Activated effector memory CD4-positive, alpha-beta T cell treated with Interleukin-2 at 50 U/mL for 16 hours (primary cell): ENCODE results near the gene ELL2.

Experiments
- DNase-seq: peaks from one replicate; pipeline ENCODE4 v3.0.0-alpha.2; 2020

Gene ELL2

DNA sequence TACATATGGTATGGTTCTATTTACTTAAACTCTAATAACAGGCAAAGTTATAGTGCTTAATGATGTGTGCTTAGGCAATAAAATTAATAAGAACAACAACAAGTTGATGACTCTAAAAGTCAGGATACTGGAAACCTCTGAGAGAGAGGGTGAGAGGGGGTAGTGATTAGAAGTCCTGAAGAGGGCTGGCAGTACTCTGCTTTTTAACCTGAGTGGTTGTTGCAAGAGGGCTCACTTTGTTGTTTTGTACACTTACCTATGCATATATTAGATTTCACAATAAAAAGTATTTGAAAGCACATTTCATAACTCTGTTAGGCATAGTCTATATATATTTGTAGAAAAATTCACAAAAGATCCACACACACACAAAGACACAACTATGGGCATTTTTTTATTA, 21.4 kb upstream of the ELL2 start:
- no peak for DNase-seq

DNA sequence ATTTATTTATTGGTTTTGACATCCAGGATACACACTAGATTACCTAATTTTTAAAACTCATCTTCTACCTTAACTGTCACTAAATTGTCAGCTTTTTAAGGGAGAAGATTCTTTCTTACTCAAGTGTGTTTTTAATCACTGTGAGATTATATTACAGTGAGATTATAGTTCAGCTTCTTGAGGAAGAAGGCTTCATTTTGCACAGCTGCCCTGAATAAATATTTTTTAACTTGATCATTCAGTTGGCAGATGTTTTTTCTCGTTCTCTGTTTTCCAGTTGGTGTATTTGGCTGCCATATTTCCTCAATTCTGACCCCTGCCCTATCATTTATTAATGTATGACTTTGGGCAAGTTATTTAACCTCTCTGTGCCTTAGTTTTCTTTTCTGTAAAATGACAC, 15.0 kb upstream of the ELL2 start:
- DNase-seq, result no peak

DNA sequence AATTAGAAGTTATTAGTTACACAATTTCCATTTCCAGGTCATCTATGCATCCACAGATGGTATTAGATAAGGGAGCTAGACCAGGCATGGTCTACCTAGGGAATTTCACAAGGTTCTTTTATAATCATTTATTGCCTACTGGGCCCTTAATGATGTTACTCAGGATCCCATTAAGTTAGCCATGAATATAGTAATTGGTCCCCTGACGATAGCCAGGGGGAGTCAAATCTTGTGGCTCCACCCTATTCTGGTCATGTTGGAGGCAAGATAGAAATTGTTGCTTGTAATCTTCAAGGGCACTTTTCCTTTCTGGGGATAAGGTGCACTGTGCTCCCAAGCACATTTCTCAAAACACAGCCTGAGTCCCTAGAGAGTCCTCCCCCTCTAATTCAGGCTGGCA, 14.1 kb upstream of the ELL2 start:
- DNase-seq, result no peak

DNA sequence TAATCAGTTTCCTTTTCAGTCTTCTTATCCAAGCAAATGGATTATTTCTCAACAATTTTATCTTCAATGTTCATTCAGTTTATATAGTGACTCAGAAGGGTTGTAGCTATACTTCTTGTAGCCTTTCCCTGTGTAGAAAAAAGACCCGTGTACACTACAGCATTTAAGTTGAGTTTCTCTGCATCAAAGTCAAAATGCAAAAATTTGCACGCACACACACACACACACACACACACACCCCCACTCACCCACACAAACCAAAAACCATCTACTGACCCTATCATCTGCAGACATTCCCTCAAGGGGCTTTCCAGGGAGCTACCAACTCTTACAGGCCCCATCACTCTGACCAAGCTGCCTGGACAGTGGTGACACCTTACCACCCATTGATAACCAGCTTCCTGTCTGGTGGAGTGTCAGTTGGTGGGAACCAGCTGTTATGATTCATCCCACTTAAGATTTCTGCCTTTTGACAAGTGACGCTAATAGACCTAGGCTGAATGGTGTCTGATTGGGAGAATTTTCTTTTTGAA, 12.2 kb upstream of the ELL2 start:
- no peak for DNase-seq

DNA sequence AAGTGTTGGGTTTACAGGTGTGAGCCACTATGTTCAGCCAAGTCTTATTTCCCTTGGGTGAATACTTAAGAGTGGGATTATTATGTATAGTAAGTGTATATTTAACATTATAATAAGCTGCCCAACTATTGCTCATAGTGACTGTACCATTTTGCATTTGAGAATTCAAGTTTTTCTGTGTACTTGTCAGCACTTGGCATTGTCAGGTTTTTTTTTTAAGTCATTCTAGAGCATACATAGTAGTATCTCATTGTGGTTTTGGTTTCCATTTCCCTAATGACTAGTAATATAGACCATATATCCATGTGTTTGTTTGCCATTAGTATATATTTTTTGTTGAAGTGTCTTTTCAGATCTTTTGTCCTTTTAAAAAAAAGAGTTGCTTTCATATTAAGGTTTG, 10.5 kb upstream of the ELL2 start:
- DNase-seq, result no peak

DNA sequence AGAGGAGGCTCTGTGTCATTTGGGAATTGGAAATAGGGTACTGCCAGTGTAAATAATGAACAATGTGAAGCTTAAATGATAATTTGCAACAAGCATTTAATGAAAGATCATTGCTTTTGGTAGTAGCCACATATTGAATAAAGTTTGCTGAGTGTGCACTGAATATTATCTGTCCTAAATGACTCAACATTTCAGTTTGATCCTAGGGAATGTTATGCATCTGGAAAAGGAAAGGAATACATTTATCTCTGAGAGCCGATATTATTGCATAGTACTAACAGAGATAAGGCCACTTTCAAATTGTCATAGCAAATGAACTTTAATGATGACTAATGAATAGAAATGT, 8.7 kb upstream of the ELL2 start:
- no peak for DNase-seq

DNA sequence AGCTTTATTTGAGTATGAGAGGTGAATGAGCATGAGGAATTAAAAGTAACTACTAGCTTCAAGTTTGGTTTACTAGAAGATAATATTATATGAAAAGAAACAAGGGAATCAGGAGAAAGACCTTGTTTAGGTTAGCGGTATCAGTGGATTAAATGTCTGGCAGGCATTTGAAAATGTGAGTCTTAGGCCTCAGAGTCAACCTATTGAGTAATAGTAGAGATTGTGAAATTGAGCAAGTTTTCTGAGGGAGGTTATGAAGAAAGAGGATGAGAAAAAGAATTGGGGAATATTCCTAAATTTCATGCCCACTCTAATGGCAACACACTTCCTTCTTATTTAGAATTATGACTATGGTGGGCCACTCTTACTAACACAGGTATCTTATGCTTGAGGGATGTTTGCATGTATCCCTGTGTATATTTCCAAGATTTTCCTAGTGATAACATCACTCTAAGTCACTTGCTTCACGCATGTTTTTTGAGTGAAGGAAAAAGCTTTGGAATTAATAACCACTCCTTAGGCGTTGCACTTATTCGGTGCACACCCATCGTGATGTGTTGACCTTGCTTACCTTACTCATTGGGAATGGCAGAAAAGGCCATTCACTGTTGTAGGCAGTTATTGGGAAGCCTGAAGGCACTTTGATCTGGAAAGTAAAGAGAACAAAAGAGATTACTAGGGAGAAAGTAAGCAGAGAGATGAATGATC, 8.2 kb upstream of the ELL2 start:
- no peak for DNase-seq

DNA sequence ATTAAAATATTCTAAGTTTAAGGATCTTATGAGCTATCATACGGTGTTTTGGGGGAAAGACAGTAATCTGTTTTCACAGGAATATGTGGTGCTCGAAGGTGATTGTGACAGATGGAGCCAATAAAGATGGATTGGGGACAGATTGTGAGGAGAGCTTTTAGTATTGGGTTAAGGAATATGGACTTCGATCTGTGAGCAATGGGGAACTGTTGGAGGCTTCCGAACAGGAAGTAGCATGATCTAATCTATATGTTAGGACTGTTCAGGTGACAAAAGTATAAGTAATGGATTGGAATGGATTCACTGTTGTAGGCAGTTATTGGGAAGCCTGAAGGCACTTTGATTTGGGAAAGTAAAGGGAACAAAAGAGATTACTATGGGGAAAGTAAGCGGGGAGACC, 7.4 kb upstream of the ELL2 start:
- no peak for DNase-seq

DNA sequence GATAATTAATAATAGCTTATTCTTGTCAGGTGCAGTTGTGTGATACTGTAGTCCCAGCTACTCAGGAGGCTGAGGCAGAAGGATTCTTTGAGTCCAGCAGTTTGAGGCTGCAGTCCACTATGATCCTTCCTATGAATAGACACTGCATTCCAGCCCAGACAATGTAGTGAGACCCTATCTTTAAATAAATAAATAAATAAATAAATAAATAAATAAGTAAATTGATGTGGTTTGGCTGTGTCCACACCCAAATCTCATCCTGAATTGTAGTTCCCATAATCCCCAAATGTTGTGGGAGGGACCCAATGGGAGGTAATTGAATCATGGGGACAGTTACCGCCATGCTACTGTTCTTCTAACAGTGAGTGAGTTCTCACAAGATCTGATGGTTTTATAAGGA, 5.6 kb upstream of the ELL2 start:
- DNase-seq, result no peak

DNA sequence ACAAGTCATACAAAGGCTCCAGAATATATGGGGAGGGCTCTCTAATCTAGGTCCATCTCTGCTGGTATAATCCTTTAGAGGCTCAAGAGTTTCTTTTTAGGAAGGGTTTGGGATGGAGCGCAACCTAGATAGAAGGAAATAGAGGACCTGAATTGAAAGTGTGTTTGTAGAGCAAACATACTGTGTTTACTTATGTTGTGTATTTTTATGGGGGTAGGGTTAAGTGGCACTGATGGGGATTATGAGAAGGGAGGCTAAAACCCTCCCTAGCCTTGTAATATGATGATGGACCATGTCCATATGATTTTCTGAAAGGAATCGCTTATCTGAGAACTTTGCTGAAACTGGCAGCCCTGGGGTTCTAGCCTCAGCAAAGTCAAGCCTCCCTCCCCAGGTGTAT, 4.4 kb upstream of the ELL2 start:
- DNase-seq, result no peak

DNA sequence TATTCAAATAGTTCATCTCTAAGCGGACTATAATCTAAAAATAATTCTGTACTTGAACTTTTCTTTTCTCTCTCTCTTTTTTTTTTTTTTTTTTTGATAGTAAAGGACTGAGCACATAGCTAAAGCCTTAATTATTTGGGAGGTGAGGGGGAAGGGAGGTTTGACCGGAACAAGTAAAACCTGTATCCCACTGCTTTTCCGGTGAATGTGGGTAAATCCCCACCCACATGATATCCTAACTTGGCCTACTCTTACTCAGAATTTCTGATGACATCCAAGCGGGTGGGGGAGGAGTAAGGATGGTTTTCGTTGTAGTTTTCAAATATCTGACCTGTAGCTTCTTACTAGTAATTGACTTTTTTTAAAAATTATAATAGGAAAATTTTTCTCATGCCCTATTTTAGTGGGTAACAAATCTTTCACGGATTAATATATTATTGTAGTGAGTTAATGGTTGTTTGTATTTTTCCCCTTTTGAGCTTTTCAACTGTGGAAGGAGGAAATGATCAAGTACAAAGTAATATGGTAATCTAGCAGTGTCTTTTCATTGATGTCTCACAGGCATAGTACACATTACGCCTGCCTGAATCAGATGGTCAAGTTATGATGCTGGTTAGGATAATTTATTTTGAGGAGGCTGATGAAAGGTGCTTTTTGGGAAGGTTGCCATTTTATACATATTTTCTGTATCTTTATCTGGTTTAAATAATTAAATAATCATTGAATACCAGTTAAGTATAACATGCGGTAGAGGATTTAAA, 2.2 kb upstream of the ELL2 start:
- no peak for DNase-seq

DNA sequence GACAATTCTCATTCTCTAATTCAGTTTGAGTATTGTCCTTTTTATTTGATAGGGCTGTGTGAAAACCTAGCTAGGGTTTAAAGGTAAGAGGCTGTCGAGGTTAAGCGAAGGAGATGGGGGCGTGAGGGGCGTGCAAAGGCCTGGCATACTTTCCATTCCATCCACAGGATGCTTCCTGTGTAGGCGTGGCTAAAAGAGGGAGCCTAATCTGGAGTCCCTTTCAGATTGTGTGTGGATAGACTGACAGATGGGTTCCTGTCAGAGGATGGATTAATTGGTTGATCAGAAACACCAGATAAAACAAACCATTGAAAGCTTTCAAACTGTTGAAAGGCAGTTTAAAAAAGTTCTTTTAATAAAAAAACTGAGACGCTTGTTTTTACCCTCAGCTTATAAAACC, 1.1 kb upstream of the ELL2 start:
- no peak for DNase-seq

DNA sequence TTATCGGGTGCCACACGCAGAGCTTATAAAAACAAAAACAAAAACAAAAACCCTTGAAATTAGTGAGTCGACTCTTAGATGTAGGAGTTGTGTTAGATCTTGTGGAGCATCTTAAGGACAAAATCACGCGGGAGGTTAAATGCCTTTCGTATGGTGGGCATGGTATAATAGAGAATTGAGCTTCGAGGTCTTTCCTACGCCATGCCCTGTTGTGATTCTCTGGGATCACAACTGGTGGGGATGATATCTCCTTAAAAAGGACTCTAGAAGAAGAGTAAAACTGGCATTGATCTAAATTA, 773 bp upstream of the ELL2 start:
- DNase-seq, result no peak

DNA sequence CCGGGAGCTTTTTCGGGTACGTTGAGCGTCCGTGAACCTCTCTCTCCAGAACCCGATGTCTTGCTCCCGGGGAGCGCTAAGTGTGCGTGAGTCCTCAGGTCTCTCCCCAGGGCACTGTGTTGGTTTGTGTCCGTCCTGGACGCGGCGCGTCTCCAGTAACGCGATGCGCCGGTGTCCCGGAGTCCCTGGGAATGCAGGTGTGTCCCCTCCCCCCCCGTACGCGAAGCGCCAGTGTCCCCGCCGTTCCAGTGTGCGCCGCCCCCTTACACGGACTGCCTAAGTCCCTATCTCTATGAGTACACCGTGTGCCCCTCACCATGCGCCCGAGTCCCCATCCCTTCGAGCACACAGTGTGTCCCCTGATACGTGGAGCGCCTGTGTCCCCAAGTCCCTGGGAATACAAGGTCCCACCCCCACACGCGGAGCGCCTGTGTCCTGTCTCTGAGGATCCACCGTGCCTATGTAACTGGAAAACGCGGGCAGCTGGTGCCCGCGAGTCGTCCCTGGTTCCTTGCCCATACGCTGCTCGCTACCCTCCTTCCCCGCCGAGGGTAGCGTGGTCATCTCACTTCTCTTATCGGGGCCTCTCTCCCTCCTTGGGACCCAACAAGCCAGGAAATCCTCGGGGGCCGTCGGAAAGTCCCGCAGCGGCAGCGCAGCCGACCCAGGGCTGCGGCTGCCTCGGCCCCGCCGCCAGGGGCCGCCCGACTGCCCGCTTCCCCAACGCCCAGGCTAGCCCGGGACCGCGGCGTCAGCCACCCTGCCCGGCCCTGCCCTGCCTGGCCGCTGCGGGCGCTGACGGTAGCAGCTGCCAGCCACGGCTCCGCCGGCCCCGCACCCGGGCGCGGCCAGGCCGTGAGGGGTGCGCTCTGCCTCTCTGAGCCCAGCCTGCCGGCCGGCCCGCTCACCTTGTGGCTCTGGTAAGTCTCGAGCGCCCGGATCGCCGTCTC, 709 bp downstream of the ELL2 start:
- DNase-seq, result peak; percentile 60

DNA sequence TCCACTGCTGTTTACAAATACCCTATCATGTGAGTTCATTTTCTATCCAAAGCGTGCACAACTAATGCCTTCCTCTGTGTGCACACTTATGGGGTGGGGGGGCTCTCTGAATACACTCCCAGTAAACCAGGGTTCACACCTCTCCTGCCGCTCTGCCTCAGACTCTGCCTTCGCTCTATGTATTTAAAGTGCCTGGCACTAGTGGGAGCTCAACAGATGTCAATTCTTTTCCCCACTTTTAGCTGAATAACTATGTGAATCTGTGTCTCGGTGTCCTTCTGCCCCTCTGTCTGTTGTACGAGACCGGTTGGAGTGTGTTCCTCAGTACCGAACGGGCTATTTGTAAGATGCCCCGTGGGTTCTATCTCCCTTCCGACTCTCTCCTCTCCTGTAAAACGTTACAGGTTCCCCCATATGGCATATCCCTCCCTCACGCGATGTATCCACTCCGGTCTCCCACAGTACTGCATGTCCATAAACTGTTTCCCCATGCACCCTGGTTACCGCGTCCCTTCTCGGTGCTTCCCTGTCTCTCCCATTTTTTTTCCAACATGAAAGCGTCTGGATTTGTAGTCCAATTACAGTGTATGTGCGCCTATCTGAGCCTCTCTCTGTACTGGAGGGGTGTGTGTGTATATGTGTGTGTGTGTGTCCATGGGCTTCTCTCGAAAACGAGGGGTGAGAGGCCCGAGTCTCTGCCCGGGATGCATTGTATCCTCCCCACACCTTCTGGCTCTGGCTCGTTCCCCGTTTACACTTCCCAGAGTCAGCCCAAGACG, 1.6 kb downstream of the ELL2 start:
- DNase-seq, result no peak

DNA sequence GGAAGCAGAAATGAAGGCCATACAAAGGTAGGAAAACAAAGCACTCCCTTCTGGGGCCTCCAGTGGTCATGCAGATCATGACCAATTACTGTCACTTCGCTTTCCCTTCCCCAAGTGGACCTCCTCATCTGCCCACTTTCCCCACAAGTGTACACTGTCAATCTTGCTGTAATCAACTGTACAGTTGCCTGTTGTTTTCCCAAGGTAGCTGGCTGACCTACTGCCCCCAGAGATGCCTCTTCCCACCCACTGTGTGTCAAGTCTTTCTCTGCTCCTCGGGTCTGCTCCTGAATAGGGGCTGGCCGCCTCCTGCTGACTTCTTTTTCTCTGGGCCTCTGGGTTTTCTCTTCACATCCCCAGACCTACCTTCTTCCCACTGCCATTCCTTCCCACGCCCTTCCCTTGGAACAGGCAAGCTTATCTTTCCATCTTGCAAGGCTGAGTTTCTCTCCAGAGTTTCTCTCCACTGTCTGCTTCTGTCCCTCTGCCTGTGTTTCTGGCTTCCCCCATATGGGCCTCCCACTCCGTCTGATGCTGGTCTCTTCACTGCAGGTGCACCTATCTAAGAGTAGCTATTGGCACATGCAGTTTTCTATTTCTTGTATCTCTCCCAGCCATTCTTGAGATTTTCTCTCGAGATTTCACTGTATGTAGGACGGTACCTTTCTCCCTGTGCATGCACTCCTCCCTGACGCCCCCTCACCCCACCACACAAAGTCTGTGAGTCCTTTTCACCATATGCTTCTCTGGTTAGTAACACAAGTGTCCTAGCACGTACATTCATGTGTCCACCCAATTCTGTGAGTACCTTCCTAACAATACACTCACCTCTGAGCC, 2.4 kb downstream of the ELL2 start:
- no peak for DNase-seq

DNA sequence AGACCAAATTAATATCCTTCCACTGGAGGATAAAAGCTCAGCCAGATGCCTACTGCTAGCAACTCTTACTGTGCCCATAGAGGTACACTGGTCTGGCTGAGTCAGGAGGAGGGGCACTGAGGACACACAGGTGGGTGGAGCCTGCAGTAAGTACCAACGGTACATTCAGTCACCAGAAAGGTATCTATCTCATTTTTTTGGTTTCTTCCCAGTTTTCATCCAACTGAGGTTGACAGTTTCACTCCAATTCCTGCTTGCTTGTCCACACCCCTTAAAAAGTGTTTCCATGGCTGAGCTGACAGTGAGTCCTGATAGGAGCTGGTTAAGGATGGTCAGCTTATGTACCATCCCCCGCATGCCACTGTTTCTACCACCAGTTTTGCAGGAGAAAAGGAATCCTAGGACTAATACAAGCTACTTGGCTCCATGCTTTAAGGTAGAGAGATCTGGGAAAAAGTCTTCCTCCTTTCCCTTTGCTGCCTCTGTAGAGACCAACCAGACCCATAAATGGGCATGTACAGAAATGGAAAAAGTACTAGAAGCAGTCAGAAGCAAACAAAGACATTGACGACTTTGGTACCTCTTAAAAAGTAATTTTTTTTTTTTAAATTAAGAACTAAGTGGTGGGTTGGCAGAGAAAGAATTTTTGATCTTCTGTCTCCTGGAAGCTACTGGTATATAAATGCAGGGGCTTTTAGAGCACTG, 3.2 kb downstream of the ELL2 start:
- DNase-seq, result no peak

DNA sequence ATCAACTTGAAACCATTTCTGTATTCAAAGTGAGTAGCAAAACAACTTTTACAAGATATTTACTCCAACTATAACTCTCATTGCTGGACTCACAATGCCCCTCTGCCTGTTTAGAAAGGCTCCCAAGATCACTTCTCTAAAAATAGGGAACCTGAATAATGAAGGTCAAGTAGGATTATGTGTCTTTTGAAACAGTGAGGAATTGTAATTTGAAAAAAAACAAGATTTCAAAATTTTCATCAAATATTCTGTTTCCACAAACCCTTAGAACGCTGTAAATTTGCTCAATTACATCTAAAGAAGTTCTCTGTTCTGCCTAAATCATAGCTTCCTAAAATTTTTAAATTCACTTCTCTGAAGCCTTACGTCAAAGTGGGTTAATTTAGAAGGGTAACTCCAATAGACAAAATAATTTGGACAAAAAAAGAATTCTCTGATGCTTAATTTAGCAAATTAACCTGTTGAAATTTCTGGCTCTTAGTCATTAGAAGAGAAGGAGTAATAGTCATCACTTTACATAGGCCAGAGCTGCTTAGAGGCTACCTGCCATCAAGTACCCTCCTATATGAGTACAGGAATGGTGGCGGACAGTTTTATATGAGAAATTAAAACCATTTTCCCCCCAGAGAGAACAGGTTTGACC, 4.0 kb downstream of the ELL2 start:
- DNase-seq, result no peak

DNA sequence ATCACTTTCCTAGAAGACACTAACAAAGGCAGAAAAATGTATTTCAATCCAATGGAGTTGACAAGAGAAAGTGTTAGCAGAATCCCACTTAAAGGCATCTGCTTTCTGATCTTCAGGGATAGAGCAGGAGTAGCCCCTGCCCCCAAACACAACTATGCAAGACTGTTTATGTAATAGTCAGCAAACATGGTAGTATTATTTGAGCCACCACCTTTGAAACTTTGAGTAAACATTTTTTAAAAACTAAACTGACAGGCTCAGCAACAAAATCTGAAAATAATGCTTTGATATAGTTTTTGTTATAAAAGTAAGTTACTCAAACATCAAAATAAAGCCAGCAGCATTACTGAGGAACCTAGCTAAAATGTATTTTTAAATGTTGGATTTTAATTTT, 4.8 kb downstream of the ELL2 start:
- no peak for DNase-seq

DNA sequence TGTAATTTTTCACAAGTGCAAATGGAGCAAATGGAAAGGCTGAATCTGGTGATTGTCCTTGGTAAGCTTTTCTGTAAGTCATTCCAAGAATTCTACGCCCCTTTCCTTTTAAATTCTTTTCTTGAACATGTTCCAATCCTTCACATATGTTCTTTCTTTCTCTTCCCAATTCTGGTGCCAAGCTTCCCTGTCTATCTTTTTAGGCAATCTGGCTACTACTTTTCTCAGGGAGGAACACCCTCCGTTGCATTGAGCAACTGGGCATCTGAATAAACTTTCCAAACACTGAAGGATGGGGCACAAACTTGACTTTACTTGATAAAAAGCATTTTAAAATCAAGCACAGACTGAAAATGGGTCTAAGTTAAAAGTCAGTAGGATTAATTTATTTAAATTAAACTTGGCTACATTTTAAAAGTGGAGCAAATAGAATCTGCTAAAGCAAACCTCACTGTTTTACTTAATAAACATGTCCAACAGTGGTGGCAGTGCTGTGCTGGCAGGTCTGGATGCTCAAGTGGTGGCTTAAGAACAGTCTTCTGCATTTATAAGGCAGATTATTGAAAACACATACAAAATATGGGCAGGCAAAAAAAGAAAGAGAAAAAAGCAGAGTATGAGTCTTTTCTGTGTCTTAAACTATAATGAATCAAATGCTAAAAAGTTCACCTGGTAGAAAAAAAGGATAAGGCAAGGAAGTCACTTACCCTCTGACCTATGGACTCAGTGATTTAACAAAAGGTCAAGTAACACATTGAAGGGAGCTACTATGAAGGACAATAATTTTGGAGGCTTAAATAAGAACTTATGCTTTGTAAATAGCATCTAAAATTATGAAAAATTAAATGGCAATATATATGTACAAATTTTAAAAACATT, 5.4 kb downstream of the ELL2 start:
- no peak for DNase-seq
